NCI-H2227 treated with DMSO at 0.1 percent for 48 hours (cell line): ENCODE data around the gene RBM34.

Experiments used
- DNase-seq: peaks from one replicate; lab custom pipeline; 2025; lab: John Stamatoyannopoulos, UW

RBM34 gene

GRCh38 chr1:235156265-235156664, 4.8 kb downstream of the RBM34 start:
- no peak for DNase-seq

DNA sequence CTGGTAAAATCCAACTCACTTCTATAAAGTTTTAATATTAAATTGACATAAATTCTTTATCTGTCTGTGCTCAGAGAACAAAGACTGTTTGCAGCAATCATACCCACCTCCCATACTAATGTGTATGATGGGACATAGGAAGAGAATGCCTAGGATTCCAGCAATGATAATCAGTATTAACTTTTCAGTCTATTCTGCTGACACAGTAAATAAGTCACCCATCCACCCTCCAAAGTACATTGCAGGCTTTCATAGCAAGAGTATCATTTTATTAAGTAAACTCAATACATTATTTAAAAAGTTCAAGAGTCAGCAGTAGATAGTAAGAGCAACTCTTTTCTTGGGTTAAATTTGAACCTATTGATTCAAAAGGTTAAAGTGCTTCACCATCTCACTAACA, 8.8 kb downstream of the RBM34 start:
- no peak for DNase-seq

DNA sequence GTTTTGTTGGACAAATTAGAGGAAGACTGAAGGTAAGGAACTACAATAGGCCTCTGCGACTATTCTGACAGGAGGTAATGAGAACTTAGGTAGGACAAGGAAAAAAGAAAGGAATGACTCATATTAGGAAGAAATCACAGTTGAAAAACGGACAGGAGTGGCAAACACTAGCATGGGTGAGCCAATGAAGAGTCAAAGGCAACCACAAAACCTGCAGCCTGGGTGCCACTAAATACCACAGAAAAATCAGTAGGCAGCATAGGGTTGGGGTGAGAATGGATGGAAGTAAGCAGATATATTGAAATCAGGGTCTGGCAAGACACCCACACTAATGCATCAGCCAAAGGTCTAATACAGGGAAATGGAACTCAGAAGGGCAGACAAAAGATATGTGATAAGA, 10.0 kb downstream of the RBM34 start:
- DNase-seq, result no peak

GRCh38 chr1:235149824-235150223, 11.2 kb downstream of the RBM34 start:
- DNase-seq, result no peak

DNA sequence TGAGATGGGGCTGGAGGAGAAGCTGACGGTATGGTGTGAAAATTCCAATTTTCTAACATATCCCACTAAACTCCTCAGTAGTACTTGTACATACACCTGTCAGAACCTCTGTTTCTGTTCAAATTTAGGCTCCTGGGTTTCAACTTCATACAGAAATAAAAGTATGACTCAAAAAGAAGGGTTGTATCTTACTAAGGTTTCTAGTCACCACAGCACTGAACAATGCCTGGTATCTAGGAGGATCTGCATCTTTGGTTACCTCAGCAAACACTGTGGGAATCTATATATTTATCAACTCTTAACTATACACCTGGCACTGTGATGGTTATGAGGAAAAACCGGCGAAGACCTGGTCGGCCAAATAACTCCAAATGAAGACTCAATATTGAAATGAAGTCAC, 13.8 kb downstream of the RBM34 start:
- no peak for DNase-seq

DNA sequence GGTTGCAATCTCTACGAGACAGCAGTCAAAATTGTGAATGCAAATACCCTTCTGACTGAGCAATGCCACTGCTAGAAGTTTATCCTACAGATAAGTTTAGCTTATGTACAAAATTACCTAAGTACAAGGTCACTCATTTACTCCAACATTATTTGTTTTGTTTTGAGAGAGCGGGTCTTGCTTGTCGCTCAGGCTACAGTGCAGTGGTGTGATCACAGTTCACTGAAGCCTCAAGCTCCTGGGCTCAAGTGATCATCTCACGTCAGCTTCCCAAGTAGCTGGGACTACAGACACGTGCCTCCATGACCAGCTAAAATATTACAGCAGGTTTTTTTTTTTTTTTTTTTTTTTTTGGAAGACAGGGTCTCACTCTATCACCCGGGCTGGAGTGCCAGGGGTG, 15.4 kb downstream of the RBM34 start:
- DNase-seq, result no peak

DNA sequence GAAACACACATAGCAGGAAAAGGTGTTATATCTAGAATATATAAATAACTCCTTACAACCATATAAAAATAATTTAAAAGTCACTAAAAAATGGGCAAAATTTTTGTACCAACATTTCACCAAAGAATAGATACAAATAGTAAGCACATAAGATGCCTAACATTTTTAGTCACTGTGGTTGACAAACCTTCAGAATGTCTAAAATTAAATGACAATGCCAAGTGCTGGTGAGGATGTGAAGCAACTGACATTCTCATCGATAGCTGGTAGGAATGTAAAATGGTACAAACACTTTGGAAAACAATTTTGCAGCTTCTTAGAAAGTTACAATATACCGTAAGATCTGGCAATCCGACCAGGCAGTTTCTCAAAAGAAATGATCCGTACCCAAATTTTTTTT, 18.1 kb downstream of the RBM34 start:
- DNase-seq, result no peak

DNA sequence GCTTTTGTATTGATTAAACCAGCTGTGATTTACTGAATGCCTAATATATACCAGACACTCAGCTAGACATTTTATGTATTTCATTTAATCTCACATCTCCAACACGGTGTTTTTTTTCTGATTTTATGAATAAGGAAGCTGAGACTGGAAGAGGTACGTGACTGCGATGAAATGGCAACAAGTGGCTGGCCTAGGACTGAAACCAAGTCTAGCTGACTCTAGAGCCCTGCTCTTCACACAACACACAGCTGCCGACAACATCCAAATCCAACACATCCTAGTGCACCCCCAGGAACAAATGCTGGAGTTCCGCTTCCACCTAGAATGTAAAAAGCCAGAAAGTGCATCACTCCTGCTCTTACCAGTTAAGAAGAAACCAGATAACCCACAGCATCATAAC, 21.7 kb downstream of the RBM34 start:
- DNase-seq, result no peak

GRCh38 chr1:235138821-235139220, 22.2 kb downstream of the RBM34 start:
- no peak for DNase-seq

DNA sequence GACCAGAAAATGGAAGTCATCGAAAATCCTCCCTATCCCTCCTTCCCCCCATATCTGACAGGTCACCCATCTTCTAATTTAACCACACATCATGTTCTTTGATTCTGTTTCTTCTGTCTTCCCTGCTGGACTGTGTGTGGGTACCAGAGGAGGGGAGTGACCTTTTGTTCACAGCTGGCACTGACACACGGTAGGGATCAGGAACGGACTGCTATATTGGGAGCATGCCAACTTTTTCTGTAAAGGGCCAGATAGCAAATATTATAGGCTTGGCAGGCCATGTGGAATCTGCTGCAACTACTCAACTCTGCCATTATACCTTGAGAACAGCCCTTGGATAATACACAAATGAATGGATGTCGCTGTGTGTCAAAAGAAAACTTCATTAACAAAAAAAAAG, 24.9 kb downstream of the RBM34 start:
- no peak for DNase-seq

DNA sequence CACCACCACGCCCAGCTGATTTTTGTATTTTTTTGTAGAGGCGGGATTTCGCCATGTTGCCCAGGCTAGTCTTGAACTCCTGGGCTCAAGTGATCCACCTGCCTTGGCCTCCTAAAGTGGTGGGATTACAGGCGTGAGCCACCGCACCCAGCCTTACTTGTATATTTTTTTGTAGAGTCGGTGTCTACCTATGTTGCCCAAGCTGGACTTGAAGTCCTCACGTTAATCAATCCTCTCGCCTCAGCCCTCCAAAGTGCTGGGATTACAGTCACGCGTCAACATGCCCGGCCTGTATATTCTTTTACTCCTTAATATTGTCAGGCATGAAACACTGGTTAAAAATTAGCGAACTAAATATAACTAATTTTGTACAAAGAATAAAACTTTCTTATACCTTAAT, 26.9 kb downstream of the RBM34 start:
- DNase-seq, result no peak

- no peak for DNase-seq
These were observed 28.0 kb downstream of the RBM34 start for GRCh38 chr1:235133086-235133485.

DNA sequence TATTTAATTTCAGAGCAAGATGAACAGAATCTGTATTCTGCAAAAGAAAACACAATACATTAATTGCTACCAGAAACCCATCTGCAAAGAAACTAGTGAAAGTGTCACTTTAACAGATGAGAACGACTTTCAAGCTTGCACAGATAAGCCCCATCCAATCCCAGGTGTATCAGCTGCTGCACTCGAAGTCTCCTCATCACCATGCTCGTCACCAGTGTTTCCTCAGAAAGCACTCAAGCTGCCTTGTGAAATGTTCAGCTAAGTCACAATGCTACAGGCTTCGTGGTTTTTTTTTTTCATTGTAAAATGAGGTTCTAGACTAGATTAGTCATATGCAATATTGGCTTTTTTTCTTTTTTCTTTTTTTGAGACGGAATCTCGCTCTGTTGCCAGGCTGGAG, 29.1 kb downstream of the RBM34 start:
- no peak for DNase-seq

- DNase-seq, result no peak
These were observed 30.2 kb downstream of the RBM34 start for GRCh38 chr1:235130766-235131270.

- no peak for DNase-seq
These were observed 31.1 kb downstream of the RBM34 start for GRCh38 chr1:235129774-235130570.

DNA sequence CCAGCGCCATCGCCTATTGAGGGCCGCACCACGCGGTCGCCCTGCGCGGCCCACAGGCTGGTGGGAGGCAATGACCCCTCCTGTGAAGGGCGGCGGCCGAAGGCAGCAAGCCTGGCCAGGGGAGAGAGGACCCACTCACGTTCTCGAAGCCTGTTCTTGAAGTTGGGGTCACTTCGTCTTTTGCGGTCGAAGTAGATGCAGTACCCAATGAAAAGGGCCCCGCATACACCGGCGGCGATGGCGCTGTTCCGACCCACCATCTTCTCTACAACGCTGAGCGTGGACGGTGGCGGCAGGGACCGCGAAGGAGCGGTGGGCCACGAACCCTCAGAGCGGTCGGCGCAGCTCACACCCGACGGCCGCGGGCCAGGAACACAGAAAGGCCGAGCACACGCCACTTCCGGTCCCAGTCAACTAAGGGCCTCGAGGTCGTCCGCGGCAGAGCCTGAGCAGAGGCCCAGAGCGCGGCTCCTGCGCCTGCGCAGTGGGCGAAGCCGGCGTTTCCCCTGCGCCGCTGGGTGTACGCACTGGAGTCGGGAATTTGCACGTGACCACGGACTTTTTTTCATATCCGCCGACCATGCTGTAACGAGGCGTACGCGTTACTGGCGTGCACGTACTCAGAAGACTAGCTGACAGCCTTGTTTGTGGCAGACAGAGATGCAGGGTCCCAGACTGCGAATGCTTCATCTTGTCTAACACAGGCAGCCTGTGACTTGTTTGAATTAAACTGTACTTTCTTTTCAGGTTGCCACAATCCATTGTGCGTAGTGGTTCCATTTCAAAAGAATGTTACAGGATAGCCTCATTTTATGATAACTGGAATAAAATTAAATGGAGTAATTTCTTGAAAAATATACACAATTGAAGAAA, 32.4 kb downstream of the RBM34 start, which contains the start of gene TOMM20:
TSS of gene TOMM20 (minus strand) at position 382 of the 873 bp plus-strand sequence. CDS start at position 260, 122 bp downstream.
- peak; percentile 98 for DNase-seq

- no peak for DNase-seq
These were observed 33.2 kb downstream of the RBM34 start for GRCh38 chr1:235127732-235128455.

DNA sequence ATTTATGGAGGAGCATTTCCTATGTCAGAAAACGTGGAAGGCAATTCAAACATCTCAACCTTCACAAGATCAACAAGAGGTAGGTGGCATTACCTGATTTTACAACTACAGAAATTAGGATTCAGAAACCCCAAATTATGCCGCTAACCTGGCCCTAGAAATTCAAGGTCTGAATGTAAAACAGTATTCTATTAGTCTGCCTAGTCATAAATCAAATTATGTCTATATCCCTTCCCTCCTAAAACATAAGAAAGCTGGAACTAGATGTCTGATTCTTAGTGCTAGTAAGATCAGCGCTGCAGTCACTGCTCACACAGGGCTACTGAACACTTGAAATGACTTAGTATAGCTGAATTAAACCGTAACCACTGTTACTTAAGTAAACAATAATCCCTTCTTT, 33.8 kb downstream of the RBM34 start:
- DNase-seq, result no peak

DNA sequence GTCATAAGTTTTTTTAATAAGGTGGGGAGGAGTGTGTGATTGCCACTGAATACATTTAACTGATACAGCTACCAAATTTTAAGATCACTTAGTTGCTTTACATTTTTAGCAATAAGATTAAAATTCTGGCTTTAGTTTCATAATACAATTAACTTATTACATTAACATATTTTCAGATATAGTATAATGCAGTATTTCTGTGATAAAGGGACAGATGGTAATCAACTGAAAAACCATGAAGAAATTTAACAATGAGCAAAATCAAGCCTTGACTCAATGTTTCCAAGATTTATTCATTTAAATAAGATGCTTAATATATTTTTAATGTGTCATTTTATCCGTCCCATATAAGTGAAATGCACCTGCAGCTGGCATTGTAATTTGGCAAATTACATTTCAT, 36.4 kb downstream of the RBM34 start:
- no peak for DNase-seq

DNA sequence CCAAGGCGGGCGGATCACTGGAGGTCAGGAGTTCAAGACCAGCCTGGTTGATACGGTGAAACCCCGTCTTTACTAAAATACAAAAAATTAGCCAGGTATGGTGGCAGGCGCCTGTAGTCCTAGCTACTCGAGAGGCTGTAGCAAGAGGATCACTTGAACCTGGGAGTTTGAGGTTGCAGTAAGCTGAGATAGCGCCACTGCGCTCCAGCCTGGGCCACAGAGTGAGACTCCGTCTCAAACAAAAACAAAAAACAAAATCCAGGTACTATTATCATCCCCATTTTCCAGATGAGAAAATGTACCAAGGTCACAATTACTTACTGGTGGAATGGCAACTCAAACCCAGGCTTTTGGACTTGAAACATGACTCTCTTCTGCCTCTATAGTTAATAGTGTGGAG, 36.9 kb downstream of the RBM34 start:
- DNase-seq, result no peak

GRCh38 chr1:235122348-235122747, 38.7 kb downstream of the RBM34 start:
- no peak for DNase-seq

- no peak for DNase-seq
These were observed 47.7 kb downstream of the RBM34 start for GRCh38 chr1:235113183-235113917.
